Measurements from ENCODE around the gene HNRNPLL. TPM values are rescaled to one million over a fixed set of nuclear protein-coding genes. Genes with fewer than 3 reads are reported as not detected.

HNRNPLL gene
- total and polyA plus RNA-seq, 2 of the 13 experiments (the other 11 are each of a cell fraction or from before 2014, with no cell fraction given) = 49.4 to 103 TPM

- no peak for TF ChIP-seq FOXO4 (CRISPR knock-in tag; conservative IDR thresholded peaks at IDR 0.05)
- peak; percentile 15; the same call in 1 of the 2 replicates for TF ChIP-seq ZNF225 (CRISPR knock-in tag; IDR thresholded peaks at IDR 0.05)
- peak; percentile 60; the same call in 1 of the 2 replicates for TF ChIP-seq KIAA2018 (CRISPR knock-in tag; IDR thresholded peaks at IDR 0.05; ENCODE audit: borderline replicate concordance)
- peak; percentile 59; the same call in 1 of the 2 replicates for TF ChIP-seq ZNF124 (CRISPR knock-in tag; IDR thresholded peaks at IDR 0.05)
- TF ChIP-seq ZNF614 (CRISPR knock-in tag; IDR thresholded peaks at IDR 0.05; ENCODE audit: borderline replicate concordance) = peak; percentile 91; the same call in 1 of the 2 replicates
- TF ChIP-seq MED8 (CRISPR knock-in tag; IDR thresholded peaks at IDR 0.05; ENCODE audit: insufficient replicate concordance) = peak; percentile 35
- TF ChIP-seq MZF1 (CRISPR knock-in tag; IDR thresholded peaks at IDR 0.05; ENCODE audit: borderline replicate concordance) = 0 out of 2 replicates have a peak, but pooled peaks have one; percentile 55
- TF ChIP-seq ARNTL (CRISPR knock-in tag; IDR thresholded peaks at IDR 0.05) = peak; percentile 81
- peak; percentile 96 for TF ChIP-seq POLR2AphosphoS5 (IDR thresholded peaks at IDR 0.05; ENCODE audit: low read depth, low read length)
- no peak for TF ChIP-seq CHCHD3 (CRISPR knock-in tag; IDR thresholded peaks at IDR 0.05)
- peak; percentile 46; the same call in 1 of the 2 replicates for TF ChIP-seq PPARG (CRISPR knock-in tag; conservative IDR thresholded peaks at IDR 0.05)
- TF ChIP-seq ZNF570 (CRISPR knock-in tag; IDR thresholded peaks at IDR 0.05; ENCODE audit: borderline replicate concordance) = no peak
- no peak for TF ChIP-seq ZNF260 (CRISPR knock-in tag; IDR thresholded peaks at IDR 0.05; ENCODE audit: borderline replicate concordance, low read depth)
- no peak for TF ChIP-seq ZNF282 (IDR thresholded peaks at IDR 0.05; ENCODE audit: partially characterized antibody)
- TF ChIP-seq ZXDC (CRISPR knock-in tag; IDR thresholded peaks at IDR 0.05) = no peak
- TF ChIP-seq HDAC6 (IDR thresholded peaks at IDR 0.05; ENCODE audit: low read depth, low read length) = no peak; the same call in 1 of the 2 replicates
- TF ChIP-seq MLLT10 (CRISPR knock-in tag; IDR thresholded peaks at IDR 0.05) = no peak
Observed at GRCh38 chr2:38602732-38603401, at the start of gene HNRNPLL (continued).
